ENCODE results near the gene AMDHD2. TPM values are rescaled to one million over a fixed set of nuclear protein-coding genes. Genes with fewer than 3 reads are reported as not detected.
"Not testable (repeated sequence)": the region's sequence is repeated elsewhere in the genome, so short reads cannot be mapped to it uniquely, and the experiment has no call there.

AMDHD2 gene
- total RNA-seq = 24.6 TPM

GRCh38 chr16:2520097-2520783 is at the start of gene AMDHD2:
Gene AMDHD2 (plus strand): TSS chr16:2520371. CDS start chr16:2520459, 88 bp downstream.
- DNase-seq = peak; percentile 94

DNA sequence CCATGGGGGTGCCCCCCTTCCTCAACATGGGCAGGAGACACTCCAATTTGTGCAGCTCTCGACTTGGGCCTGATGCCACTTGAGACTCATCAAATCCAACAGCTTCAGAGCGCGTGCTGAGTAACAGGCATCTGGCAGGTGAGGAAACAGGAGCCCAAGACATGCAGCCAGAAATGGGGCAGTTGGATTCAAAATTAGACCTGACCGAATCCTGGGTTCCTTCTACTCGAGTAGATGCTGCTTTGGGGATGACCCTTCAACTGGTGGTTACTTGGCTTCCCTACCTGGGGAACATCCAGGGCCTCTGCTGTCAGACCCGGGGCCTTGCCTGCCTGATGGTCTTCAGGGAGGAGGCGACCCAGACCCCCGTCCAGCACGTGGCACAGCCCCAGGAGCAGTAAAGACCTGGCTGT is 49.6 kb upstream of the AMDHD2 start:
- DNase-seq = peak; percentile 81

DNA sequence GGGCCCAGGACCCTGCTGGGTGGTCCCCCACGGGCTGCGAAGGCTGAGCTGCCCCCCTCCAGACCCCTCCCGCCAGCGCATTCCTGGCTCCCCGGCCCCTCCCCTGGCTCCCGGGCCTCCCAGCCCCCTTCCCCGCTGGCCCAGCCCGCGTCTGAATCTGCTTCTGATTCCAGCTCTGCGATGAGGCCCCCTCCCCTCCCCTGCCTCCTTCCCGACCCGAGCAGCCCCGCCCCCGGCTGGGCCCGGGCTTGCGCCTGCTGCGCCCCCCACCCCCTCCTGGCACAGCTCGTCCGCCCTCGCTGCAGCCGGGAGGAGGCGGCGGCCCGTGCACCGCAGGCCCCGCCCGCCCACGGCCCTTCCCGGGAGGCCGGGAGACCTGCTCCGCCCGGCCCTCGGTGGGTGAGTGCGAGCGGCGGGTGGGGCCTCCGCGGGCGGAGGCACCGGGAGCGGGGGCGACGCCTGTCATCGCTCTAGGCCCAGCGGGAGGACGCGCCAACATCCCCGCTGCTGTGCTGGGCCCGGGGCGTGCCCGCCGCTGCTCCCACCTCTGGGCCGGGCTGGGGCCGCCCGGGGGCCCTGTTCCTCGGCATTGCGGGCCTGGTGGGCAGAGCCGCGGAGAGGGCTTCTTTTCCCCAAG is 49.0 kb upstream of the AMDHD2 start, which contains the start of gene NTN3:
Gene NTN3 (plus strand): TSS at position 282 of the 637 bp plus-strand sequence. CDS start 405 bp downstream, outside the sequence.
- DNase-seq = peak; percentile 85

GRCh38 chr16:2471653-2472487 is 48.3 kb upstream of the AMDHD2 start:
- DNase-seq = no peak

- no peak for DNase-seq
Measured at GRCh38 chr16:2472488-2472864, 47.7 kb upstream of the AMDHD2 start.

- no peak for DNase-seq
Measured at GRCh38 chr16:2472885-2473445, 47.2 kb upstream of the AMDHD2 start.

DNA sequence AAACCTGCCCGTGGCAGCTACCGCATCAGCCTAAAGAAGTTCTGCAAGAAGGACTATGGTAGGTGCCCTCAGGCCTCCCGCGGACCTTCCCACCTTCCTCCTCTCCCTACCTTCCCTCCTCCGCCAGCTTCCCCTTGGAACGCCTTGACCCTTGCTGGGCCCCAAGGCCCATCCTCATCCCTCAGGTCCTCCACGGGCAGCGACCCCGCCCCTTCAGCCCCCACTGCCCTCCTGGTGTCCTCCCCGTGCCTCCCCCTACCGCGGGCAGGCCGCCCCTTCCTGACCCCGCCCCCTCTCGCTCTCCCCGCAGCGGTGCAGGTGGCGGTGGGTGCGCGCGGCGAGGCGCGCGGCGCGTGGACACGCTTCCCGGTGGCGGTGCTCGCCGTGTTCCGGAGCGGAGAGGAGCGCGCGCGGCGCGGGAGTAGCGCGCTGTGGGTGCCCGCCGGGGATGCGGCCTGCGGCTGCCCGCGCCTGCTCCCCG is 46.7 kb upstream of the AMDHD2 start:
- DNase-seq = no peak

- peak; percentile 53 for DNase-seq
Measured at GRCh38 chr16:2473999-2474876, 45.9 kb upstream of the AMDHD2 start.

- peak; percentile 95 for DNase-seq
Measured at GRCh38 chr16:2474877-2475412, 45.2 kb upstream of the AMDHD2 start, which contains the start of gene TBC1D24. Gene TBC1D24 (plus strand): TSS chr16:2475127. CDS start chr16:2496149, 21,022 bp downstream.

- no peak for DNase-seq
Measured at GRCh38 chr16:2475413-2476344, 44.5 kb upstream of the AMDHD2 start.

DNA sequence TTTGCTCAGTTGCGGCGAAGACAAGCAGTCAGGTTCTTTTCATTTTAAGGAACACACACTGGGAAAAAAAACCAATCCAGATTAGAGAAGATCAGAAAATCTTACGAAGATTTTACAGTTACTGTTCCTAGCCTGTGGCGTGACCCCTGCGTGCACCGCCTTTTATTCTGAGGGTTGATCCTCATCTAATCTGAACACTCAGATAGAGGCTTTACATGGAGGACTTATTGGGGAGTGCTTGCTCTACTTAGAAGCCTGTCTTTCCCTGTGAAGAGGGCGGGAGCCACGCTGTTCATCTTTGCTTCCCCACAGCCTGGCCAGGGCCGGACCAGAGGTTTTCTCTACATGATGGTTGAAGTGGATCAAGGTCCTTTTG is 43.8 kb upstream of the AMDHD2 start:
- no peak for DNase-seq

GRCh38 chr16:2476741-2477140 is 43.4 kb upstream of the AMDHD2 start:
- no peak for DNase-seq

DNA sequence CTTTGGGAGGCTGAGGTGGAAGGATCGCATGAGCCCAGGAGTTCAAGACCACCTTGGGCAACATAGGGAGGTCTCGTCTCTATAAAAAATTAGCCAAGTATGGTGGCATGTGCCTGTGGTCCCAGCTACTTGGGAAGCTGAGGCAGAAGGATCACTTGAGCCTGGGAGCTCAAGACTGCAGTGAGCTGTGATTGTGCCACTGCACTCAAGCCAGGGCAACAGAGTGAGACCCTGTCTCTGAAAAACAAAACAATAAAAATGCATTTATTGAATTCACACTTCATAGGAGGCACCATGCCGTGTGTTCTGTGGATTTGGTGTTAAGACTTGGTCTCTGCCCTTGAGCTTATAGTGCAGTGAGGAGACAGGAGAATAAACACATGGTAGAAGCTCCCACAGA is 42.8 kb upstream of the AMDHD2 start:
- no peak for DNase-seq

- no peak for DNase-seq
Measured at GRCh38 chr16:2478279-2478678, 41.9 kb upstream of the AMDHD2 start.

- not testable (repeated sequence) for DNase-seq
Measured at GRCh38 chr16:2479996-2480395, 40.2 kb upstream of the AMDHD2 start.

DNA sequence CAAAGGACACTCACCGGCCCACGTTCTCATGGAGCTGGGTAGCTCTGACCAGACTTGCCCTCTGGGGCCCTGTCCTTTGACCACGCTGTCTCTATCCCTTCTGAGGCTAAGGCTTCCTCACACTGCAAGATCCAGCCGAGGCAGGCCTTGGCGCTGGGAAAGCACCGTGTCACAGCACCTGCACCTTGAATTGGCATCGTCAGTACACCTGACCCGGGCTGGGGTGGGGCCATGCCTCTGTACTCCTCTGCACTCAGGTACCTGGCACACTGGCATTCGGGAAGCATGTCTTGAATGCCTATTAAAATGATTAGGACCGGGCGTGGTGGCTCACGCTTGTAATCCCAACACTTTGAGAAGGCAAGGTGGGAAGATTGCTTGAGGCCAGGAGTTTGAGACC is 39.2 kb upstream of the AMDHD2 start:
- DNase-seq = no peak

GRCh38 chr16:2481676-2482075 is 38.5 kb upstream of the AMDHD2 start:
- no peak for DNase-seq

GRCh38 chr16:2482249-2482648 is 37.9 kb upstream of the AMDHD2 start:
- DNase-seq = peak; percentile 71

DNA sequence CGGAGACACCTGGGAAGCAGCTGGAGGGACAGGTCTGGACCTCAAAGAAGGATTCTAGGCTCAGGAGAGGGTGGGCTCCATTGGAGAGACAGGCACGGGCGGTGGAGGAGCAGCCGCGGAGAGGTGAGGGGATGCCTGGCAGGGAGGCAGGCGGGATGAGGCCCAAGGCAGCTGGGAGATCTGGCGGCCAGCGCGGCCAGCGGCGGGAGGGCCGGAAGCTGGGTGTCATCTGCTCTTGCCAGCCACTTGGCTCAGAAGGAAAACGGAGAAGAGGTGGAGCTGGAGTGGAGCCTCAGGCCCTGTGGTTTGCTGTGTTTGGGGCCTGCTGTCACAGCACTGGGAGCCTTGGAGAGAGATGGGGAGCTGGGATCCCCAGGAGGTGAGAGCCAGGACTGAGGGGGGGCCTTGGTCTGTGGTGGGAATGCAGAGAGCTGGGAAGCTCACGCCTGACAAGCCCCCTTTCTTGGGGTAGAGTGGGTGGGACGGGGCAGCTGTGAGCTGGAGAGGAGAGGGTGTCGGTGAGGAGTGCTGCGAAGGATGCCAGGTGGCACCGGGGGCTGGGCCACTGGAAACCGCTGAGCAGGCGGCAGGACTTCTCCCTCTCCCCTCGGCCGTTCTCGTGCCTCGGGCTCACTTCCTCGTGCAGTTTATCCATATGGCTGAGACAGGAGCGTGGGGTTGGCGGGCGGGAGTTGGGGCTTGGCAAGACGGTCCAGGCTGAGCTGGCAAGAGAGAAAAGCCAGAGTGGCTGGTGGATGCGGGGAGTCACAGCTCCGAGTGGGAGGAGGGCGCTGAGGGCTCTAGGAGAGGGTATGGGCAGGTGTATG is 37.2 kb upstream of the AMDHD2 start:
- DNase-seq = peak; percentile 90
